H9 (cell line): ENCODE measurements around the gene IL17F. TPM values are rescaled to one million over a fixed set of nuclear protein-coding genes. Genes with fewer than 3 reads are reported as not detected.

ENCODE experiments used
- DNase-seq: peaks from one replicate; pipeline ENCODE4 v3.0.0-alpha.2; 2017
- H2AFZ ChIP-seq: one replicate; pipeline ENCODE4 v1.6.1; 2013; ENCODE audit warnings: mild to moderate bottlenecking, low read length, control low read depth, moderate library complexity
- H2AK5ac ChIP-seq: 2 replicates; pipeline ENCODE4 v1.6.1; 2013; ENCODE audit warnings: low read length, control low read depth, mixed read lengths; ENCODE audit not compliant: insufficient read length
- H2BK120ac ChIP-seq: one replicate; pipeline ENCODE4 v1.6.1; 2013; ENCODE audit warnings: low read depth, mild to moderate bottlenecking, low read length, control low read depth, inconsistent platforms; ENCODE audit not compliant: poor library complexity, severe bottlenecking
- H2BK12ac ChIP-seq: 2 replicates; pipeline ENCODE4 v1.6.1; 2013; ENCODE audit warnings: low read length, control low read depth, mixed read lengths, low read depth; ENCODE audit not compliant: insufficient read length
- H2BK15ac ChIP-seq: 2 replicates; pipeline ENCODE4 v1.6.1; 2013; ENCODE audit warnings: low read depth, low read length, control low read depth
- H2BK20ac ChIP-seq: one replicate; pipeline ENCODE4 v1.6.1; 2013; ENCODE audit warnings: low read depth, mild to moderate bottlenecking, low read length, control low read depth, inconsistent platforms; ENCODE audit not compliant: poor library complexity, severe bottlenecking
- H2BK5ac ChIP-seq: 2 replicates; pipeline ENCODE4 v1.6.1; 2013; ENCODE audit warnings: low read length, control low read depth, mixed read lengths; ENCODE audit not compliant: insufficient read length
- H3K14ac ChIP-seq: 2 replicates; pipeline ENCODE4 v1.6.1; 2013; ENCODE audit warnings: low read length, control low read depth; ENCODE audit not compliant: insufficient read depth
- H3K18ac ChIP-seq: 2 replicates; pipeline ENCODE4 v1.6.1; 2013; ENCODE audit warnings: low read depth, mild to moderate bottlenecking, mixed read lengths, low read length, control low read depth; ENCODE audit not compliant: insufficient read length
- H3K23ac ChIP-seq: 2 replicates; pipeline ENCODE4 v1.6.1; 2013; ENCODE audit warnings: low read length, control low read depth, mixed read lengths, low read depth; ENCODE audit not compliant: insufficient read length
- H3K23me2 ChIP-seq: 2 replicates; pipeline ENCODE4 v1.6.1; 2013; ENCODE audit warnings: low read depth, mild to moderate bottlenecking, mixed read lengths, low read length, control low read depth; ENCODE audit not compliant: insufficient read length, poor library complexity, severe bottlenecking
- H3K27ac ChIP-seq: 2 replicates; pipeline ENCODE4 v1.5.1; 2013; ENCODE audit warnings: low read length, control low read depth, mixed read lengths, low read depth; ENCODE audit not compliant: insufficient read length
- H3K27me3 ChIP-seq: 2 replicates; pipeline ENCODE4 v1.6.1; 2013; ENCODE audit warnings: low read length, control low read depth, inconsistent platforms; ENCODE audit not compliant: insufficient read depth
- H3K4ac ChIP-seq: 2 replicates; pipeline ENCODE4 v1.6.1; 2013; ENCODE audit warnings: low read depth, mild to moderate bottlenecking, control low read depth, inconsistent platforms, low read length, moderate library complexity
- H3K4me1 ChIP-seq: 2 replicates; pipeline ENCODE4 v1.6.1; 2013; ENCODE audit warnings: low read length, control low read depth, inconsistent platforms; ENCODE audit not compliant: insufficient read depth
- H3K4me2 ChIP-seq: 2 replicates; pipeline ENCODE4 v1.6.1; 2013; ENCODE audit warnings: low read length, control low read depth, mixed read lengths; ENCODE audit not compliant: insufficient read length, insufficient read depth
- H3K56ac ChIP-seq: 2 replicates; pipeline ENCODE4 v1.6.1; 2013; ENCODE audit warnings: low read depth, mild to moderate bottlenecking, mixed read lengths, low read length, control low read depth; ENCODE audit not compliant: insufficient read length
- H3K79me1 ChIP-seq: 2 replicates; pipeline ENCODE4 v1.6.1; 2013; ENCODE audit warnings: low read depth, mild to moderate bottlenecking, moderate library complexity, low read length, control low read depth, inconsistent platforms; ENCODE audit not compliant: insufficient read depth, poor library complexity, severe bottlenecking
- H3K79me2 ChIP-seq: 2 replicates; pipeline ENCODE4 v1.6.1; 2013; ENCODE audit warnings: low read length, control low read depth, inconsistent platforms; ENCODE audit not compliant: insufficient read depth
- H3K9ac ChIP-seq: 2 replicates; pipeline ENCODE4 v1.6.1; 2013; ENCODE audit warnings: low read length, control low read depth, mixed read lengths; ENCODE audit not compliant: insufficient read length; ENCODE audit errors: extremely low read depth
- H3K9me3 ChIP-seq: one replicate; pipeline ENCODE4 v1.6.1; 2013; ENCODE audit warnings: low read depth, low read length, inconsistent platforms; ENCODE audit not compliant: control insufficient read depth
- H3T11ph ChIP-seq: one replicate; pipeline ENCODE4 v1.6.1; 2013; ENCODE audit warnings: mild to moderate bottlenecking, low read length, control low read depth, inconsistent platforms
- H4K20me1 ChIP-seq: one replicate; pipeline ENCODE4 v1.6.1; 2013; ENCODE audit not compliant: control insufficient read depth, insufficient read length, insufficient read depth
- H4K5ac ChIP-seq: 2 replicates; pipeline ENCODE4 v1.6.1; 2013; ENCODE audit warnings: low read depth, mild to moderate bottlenecking, mixed read lengths, low read length, control low read depth; ENCODE audit not compliant: insufficient read length
- H4K8ac ChIP-seq: replicated peaks from 2 replicates; pipeline ENCODE4 v1.6.1; 2013; ENCODE audit warnings: low read length, control low read depth, mixed read lengths, low read depth; ENCODE audit not compliant: insufficient read length
- H4K91ac ChIP-seq: 2 replicates; pipeline ENCODE4 v1.6.1; 2013; ENCODE audit warnings: low read depth, mild to moderate bottlenecking, moderate library complexity, mixed read lengths, low read length, control low read depth; ENCODE audit not compliant: insufficient read length
- H3K27ac Mint-ChIP-seq, 3 experiments: 2 replicates in 2 of 3; 3 replicates in 1 of 3; pipeline ENCODE4 v1.8.0; 2020 to 2021; ENCODE audit warnings: mixed read lengths in 3 of 3, mild to moderate bottlenecking in 1 of 3, moderate library complexity in 1 of 3
- H3K27me3 Mint-ChIP-seq: 2 replicates; pipeline ENCODE4 v1.8.0; 2021; ENCODE audit warnings: low read depth, mild to moderate bottlenecking, moderate library complexity, mixed read lengths
- H3K36me3 Mint-ChIP-seq, 3 experiments: 2 replicates in 2 of 3; 3 replicates in 1 of 3; pipeline ENCODE4 v1.8.0; 2020 to 2021; ENCODE audit warnings: low read depth in 3 of 3, mixed read lengths in 3 of 3; ENCODE audit not compliant: insufficient read depth in 1 of 3
- H3K4me1 Mint-ChIP-seq, 2 experiments: 2 replicates each; pipeline ENCODE4 v1.8.0; 2020; ENCODE audit warnings: mixed read lengths in 2 of 2
- H3K4me3 Mint-ChIP-seq, 2 experiments: 2 replicates in 1 of 2; 3 replicates in 1 of 2; pipeline ENCODE4 v1.8.0; 2020 to 2021; ENCODE audit warnings: mild to moderate bottlenecking in 2 of 2, mixed read lengths in 2 of 2, moderate library complexity in 1 of 2
- H3K9me3 Mint-ChIP-seq, 2 experiments: 2 replicates in 1 of 2; 3 replicates in 1 of 2; pipeline ENCODE4 v1.8.0; 2020; ENCODE audit warnings: mild to moderate bottlenecking in 2 of 2, mixed read lengths in 2 of 2, moderate library complexity in 1 of 2
- CTCF ChIP-seq: fragments of 200-600 bp; sonication (generic); conservative IDR thresholded peaks from 3 replicates; pipeline ENCODE4 v1.8.0; 2021; ENCODE audit warnings: antibody characterized with exemption, mild to moderate bottlenecking
- WGBS: extraction: QIAGEN DNeasy Blood & Tissue Kit; methylation state at CpG from one replicate; pipeline ENCODE4 v1.1.7; 2013; ENCODE audit warnings: missing lambda C conversion rate, low lambda C conversion rate, mixed read lengths; ENCODE audit not compliant: insufficient read length; ENCODE audit errors: extremely low coverage; 5-methylcytosine and 5-hydroxymethylcytosine counted together
- total RNA-seq: library from RNA; stranded (reverse); gene quantifications from 2 replicates; pipeline ENCODE4 v1.2.1, GENCODE V29; 2021

The IL17F gene
- total RNA-seq, 1 experiment from 2014 or later = not detected

GRCh38 chr6:52216932-52217575, 27.2 kb downstream of the IL17F start:
- no peak overlapping the region for H3K14ac ChIP-seq
- H3K36me3 Mint-ChIP-seq = no peaks in the 10 kb centered on the region
- H2BK5ac ChIP-seq = no peak overlapping the region
- no peak overlapping the region for H2AK5ac ChIP-seq
- no peaks in the 10 kb centered on the region for H3K9me3 Mint-ChIP-seq
- peaks cover 2 to 4% of the 10 kb centered on the region in 2 experiments; a peak in 3 of 4 replicates for H3K4me1 Mint-ChIP-seq
- H2BK12ac ChIP-seq = no peak overlapping the region
- H2AFZ ChIP-seq = no peak overlapping the region
- H3K18ac ChIP-seq = no peak overlapping the region
- no peak overlapping the region for H2BK20ac ChIP-seq
- H3T11ph ChIP-seq = no peak overlapping the region
- no peak overlapping the region for H4K8ac ChIP-seq
- WGBS = no CpG with 5 or more reads among the region's 5 CpGs
- H4K91ac ChIP-seq = no peak overlapping the region
- H3K23ac ChIP-seq = no peak overlapping the region
- H3K56ac ChIP-seq = no peak overlapping the region
- H3K9ac ChIP-seq = no peak overlapping the region
- no peak overlapping the region for H2BK120ac ChIP-seq
- no peak overlapping the region for H3K27ac ChIP-seq
- H3K79me1 ChIP-seq = no peaks in the 10 kb centered on the region
- no peaks in the 10 kb centered on the region; the same call in 1 of the 2 replicates for H3K27me3 Mint-ChIP-seq
- no peak overlapping the region for H3K4me2 ChIP-seq
- no peak overlapping the region for H3K4ac ChIP-seq
- TF ChIP-seq CTCF = no peak
- H3K23me2 ChIP-seq = no peaks in the 10 kb centered on the region
- H4K5ac ChIP-seq = no peak overlapping the region
- H3K79me2 ChIP-seq = no peaks in the 10 kb centered on the region
- H3K27me3 ChIP-seq = no peaks in the 10 kb centered on the region
- no peak for DNase-seq
- H3K4me1 ChIP-seq = no peaks in the 10 kb centered on the region
- no peak overlapping the region for H3K27ac Mint-ChIP-seq
- no peaks in the 10 kb centered on the region for H3K9me3 ChIP-seq
- H4K20me1 ChIP-seq = no peaks in the 10 kb centered on the region
- no peak overlapping the region for H2BK15ac ChIP-seq
- no peak overlapping the region for H3K4me3 Mint-ChIP-seq
